RWPE2 (cell line): ENCODE measurements around the gene RANGAP1.

Experiments
- ATAC-seq: fragments of 200-7000 bp; cut with Tn5 transposase; 3 replicates; pipeline ENCODE4 v1.9.1; 2021; ENCODE audit warnings: low read depth
- DNase-seq: peaks from one replicate; pipeline ENCODE4 v3.0.0-alpha.2; 2020; ENCODE audit warnings: low spot score
- H3K27ac ChIP-seq: fragments of 450-650 bp; 2 replicates; pipeline ENCODE4 v1.5.1; 2017; ENCODE audit warnings: mild to moderate bottlenecking; ENCODE audit not compliant: poor library complexity, severe bottlenecking
- H3K27me3 ChIP-seq: fragments of 250-450 bp; sonication (Bioruptor Pico); 2 replicates; pipeline ENCODE4 v1.5.1; 2021; ENCODE audit warnings: mild to moderate bottlenecking, moderate library complexity; ENCODE audit not compliant: insufficient read depth, poor library complexity, severe bottlenecking
- H3K36me3 ChIP-seq: fragments of 250-450 bp; sonication (Bioruptor Pico); 2 replicates; pipeline ENCODE4 v1.5.1; 2020; ENCODE audit warnings: low read depth, mild to moderate bottlenecking, moderate library complexity
- H3K4me1 ChIP-seq: fragments of 250-450 bp; sonication (Bioruptor Pico); 2 replicates; pipeline ENCODE4 v1.5.1; 2021; ENCODE audit warnings: mild to moderate bottlenecking, moderate library complexity; ENCODE audit not compliant: insufficient read depth, poor library complexity, severe bottlenecking
- H3K4me3 ChIP-seq: fragments of 250-450 bp; sonication (Bioruptor Pico); 2 replicates; pipeline ENCODE4 v1.5.1; 2021; ENCODE audit warnings: mild to moderate bottlenecking, moderate library complexity; ENCODE audit not compliant: severe bottlenecking
- H3K9me3 ChIP-seq: fragments of 250-450 bp; sonication (Bioruptor Pico); 2 replicates; pipeline ENCODE4 v1.5.1; 2021; ENCODE audit warnings: mild to moderate bottlenecking, moderate library complexity; ENCODE audit not compliant: severe bottlenecking
- TF ChIP-seq, protein P1 (sequence below): fragments of 450-650 bp; IDR thresholded peaks from one replicate; pipeline ENCODE4 v1.5.1; 2017; ENCODE audit warnings: mild to moderate bottlenecking, moderate library complexity; ENCODE audit not compliant: poor library complexity, severe bottlenecking

RANGAP1 gene

DNA sequence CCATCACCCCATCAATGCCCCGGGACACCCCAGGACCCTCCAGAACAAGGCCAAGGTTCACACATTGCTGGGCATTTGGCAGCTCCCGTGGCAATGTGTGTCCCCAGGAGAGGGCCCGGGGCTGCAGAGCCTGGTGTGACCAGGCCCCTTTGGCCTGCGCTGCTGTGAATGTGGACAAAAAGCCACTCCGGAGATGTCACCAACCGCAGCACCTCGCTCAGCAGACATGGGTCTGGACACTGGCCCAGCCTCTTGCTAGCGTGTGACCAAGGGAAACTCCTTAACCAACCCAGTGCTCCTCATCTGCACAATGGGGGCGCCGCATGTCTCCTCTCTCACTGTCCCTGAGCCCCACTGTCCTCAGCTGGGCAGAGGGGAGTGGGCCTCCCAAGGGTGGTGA, 37.2 kb downstream of the RANGAP1 start:
- TF ChIP-seq, protein P1, sequence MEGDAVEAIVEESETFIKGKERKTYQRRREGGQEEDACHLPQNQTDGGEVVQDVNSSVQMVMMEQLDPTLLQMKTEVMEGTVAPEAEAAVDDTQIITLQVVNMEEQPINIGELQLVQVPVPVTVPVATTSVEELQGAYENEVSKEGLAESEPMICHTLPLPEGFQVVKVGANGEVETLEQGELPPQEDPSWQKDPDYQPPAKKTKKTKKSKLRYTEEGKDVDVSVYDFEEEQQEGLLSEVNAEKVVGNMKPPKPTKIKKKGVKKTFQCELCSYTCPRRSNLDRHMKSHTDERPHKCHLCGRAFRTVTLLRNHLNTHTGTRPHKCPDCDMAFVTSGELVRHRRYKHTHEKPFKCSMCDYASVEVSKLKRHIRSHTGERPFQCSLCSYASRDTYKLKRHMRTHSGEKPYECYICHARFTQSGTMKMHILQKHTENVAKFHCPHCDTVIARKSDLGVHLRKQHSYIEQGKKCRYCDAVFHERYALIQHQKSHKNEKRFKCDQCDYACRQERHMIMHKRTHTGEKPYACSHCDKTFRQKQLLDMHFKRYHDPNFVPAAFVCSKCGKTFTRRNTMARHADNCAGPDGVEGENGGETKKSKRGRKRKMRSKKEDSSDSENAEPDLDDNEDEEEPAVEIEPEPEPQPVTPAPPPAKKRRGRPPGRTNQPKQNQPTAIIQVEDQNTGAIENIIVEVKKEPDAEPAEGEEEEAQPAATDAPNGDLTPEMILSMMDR, result no peak
- peaks cover 74% of the 10 kb centered on the region for H3K36me3 ChIP-seq
- H3K27ac ChIP-seq, result no peak overlapping the region
- no peaks in the 10 kb centered on the region for H3K9me3 ChIP-seq
- no peaks in the 10 kb centered on the region for H3K27me3 ChIP-seq
- no peaks in the 10 kb centered on the region for H3K4me1 ChIP-seq
- H3K4me3 ChIP-seq, result no peak overlapping the region
- ATAC-seq (no peak), DNase-seq (no peak)

DNA sequence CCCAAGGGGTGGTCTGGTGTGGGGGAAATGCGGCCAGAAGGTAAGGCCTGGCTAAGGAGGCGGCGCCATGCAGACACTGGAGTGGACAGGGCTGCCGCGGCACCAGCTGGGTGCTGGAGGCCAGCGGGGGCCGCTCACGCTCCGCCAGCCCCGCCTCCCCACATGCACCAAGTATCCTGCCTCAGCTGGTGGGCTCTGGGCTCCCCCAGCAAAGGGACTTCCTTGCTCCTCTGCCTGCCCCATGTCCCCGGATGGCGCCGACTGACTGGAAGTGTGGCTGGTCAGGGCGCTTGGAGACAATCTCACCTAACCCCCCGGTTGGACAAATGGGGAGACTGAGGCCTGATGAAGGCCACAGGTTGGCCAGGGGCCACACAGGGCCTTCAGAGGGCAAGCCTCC, 37.7 kb downstream of the RANGAP1 start:
- Histone ChIP-seq H3K9me3 (no peaks in the 10 kb centered on the region), H3K36me3 (peaks cover 70% of the 10 kb centered on the region), H3K27ac (no peak overlapping the region), H3K4me1 (no peaks in the 10 kb centered on the region), H3K4me3 (no peak overlapping the region), H3K27me3 (no peaks in the 10 kb centered on the region)
- no peak for DNase-seq
- ATAC-seq, result no peak
- TF ChIP-seq, protein P1, result no peak

DNA sequence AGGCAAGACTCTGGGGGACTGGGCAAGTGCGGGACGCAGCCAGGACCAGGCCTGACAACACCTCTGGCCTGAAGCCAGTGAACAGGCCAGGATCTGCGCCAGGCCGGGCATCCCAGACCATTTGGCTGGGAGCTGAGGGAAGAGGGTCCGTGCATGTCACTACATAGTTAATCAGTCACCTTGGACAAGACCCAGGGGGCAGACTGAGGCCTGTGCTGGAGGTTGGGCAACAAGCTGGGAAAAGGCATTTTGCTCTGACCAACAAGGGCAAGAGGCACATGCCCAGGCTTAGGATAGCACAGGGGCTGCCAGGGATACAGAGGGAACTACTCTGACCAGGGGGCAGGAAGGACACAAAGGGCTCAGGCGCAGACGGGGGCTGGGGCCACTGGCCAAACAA, 38.3 kb downstream of the RANGAP1 start:
- ATAC-seq (no peak), DNase-seq (no peak)
- Histone ChIP-seq H3K27ac (no peak overlapping the region), H3K4me3 (no peak overlapping the region), H3K9me3 (no peaks in the 10 kb centered on the region), H3K4me1 (no peaks in the 10 kb centered on the region), H3K27me3 (no peaks in the 10 kb centered on the region), H3K36me3 (peaks cover 64% of the 10 kb centered on the region)
- TF ChIP-seq, protein P1, result no peak

DNA sequence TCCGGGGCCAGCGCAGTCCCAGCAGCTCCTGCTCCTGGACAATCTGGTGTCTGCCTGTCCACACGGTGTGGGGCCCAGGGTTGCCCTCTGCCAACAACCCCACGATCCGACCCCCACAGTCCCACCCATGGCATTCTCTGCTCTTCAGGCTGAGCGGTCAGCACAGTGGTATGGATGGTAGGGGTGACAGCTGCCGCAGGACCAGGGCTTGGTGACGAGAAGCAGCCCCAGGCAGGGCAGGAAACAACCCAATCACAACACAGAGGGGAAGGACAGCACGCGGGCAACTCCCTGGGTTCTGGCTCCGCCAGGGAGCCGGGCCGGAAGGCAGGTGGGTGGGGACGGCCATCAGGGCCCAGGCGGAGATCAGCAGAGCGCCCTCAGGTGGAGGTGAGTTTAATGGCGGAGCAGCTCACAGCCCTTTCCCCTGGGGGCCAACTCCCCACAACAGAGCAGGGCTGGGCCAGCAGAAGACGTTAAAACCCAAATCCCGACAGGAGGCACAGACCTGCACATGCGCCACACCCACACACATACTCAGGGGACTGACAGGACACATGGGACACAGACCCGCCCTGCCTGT, 40.0 kb downstream of the RANGAP1 start:
- Histone ChIP-seq H3K4me1 (no peaks in the 10 kb centered on the region), H3K27ac (no peak overlapping the region), H3K9me3 (no peaks in the 10 kb centered on the region), H3K27me3 (no peaks in the 10 kb centered on the region), H3K36me3 (peaks cover 47% of the 10 kb centered on the region), H3K4me3 (no peak overlapping the region)
- ATAC-seq (no peak), DNase-seq (no peak)
- TF ChIP-seq, protein P1, result no peak

DNA sequence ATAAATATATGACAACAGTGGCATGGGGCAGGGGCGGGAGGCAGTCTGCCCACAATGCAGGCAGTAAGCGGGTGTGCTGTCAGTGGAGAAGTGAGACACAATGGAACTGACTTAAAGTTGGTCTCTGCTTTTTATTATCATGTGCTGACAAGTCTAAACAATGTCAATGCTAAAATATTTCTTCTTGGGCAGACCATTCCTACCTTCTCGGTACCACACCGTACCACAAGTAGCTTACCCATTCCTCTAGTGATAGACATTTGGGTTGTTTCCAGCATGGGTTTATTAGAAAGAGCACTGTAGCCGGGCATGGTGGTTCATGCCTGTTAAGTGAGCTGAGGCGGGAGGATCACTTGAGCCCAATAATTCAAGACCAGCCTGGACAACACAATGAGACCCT, 42.6 kb downstream of the RANGAP1 start:
- no peaks in the 10 kb centered on the region for H3K9me3 ChIP-seq
- DNase-seq (no peak), ATAC-seq (peak; percentile 23)
- TF ChIP-seq, protein P1, result no peak
- no peaks in the 10 kb centered on the region for H3K4me1 ChIP-seq
- no peaks in the 10 kb centered on the region for H3K27me3 ChIP-seq
- H3K4me3 ChIP-seq, result no peak overlapping the region
- peak overlapping the region; percentile 20 for H3K27ac ChIP-seq
- H3K36me3 ChIP-seq, result peaks cover 20% of the 10 kb centered on the region
